Keratinocyte (primary cell): ENCODE results near the gene HOXB4. TPM values are rescaled to one million over a fixed set of nuclear protein-coding genes. Genes with fewer than 3 reads are reported as not detected.

Source experiments
- DNase-seq: peaks from one replicate; pipeline ENCODE4 v3.0.0-alpha.2; 2011; ENCODE audit warnings: low read depth, missing footprints, low spot score
- FAIRE-seq: peaks from 2 replicates; lab custom pipeline; 2011; peaks lifted over from hg19 to GRCh38; lab: Jason Lieb, UNC
- H2AFZ ChIP-seq: 2 replicates; pipeline ENCODE4 v1.6.0; 2012; ENCODE audit warnings: low read length, control low read depth, inconsistent platforms; ENCODE audit not compliant: control insufficient read depth
- H3K27ac ChIP-seq: 2 replicates; pipeline ENCODE4 v1.5.1; 2011; ENCODE audit warnings: low read length; ENCODE audit not compliant: control insufficient read depth, insufficient read depth
- H3K27me3 ChIP-seq: 3 replicates; pipeline ENCODE4 v1.6.0; 2011; ENCODE audit warnings: low read length; ENCODE audit not compliant: control insufficient read depth, insufficient read depth; ENCODE audit errors: extremely low read depth
- H3K36me3 ChIP-seq, 2 experiments: 2 replicates in 1 of 2; 3 replicates in 1 of 2; pipeline ENCODE4 v1.5.1; 2011; ENCODE audit warnings: low read length in 2 of 2, mild to moderate bottlenecking in 1 of 2; ENCODE audit not compliant: control insufficient read depth in 2 of 2, insufficient read depth in 2 of 2; ENCODE audit errors: extremely low read depth in 1 of 2
- H3K4me1 ChIP-seq: 3 replicates; pipeline ENCODE4 v1.5.1; 2011; ENCODE audit warnings: low read length; ENCODE audit not compliant: control insufficient read depth, insufficient read depth; ENCODE audit errors: extremely low read depth
- H3K4me2 ChIP-seq: 3 replicates; pipeline ENCODE4 v1.6.0; 2011; ENCODE audit warnings: low read depth, low read length; ENCODE audit not compliant: control insufficient read depth, insufficient read depth; ENCODE audit errors: extremely low read depth
- H3K4me3 ChIP-seq, 3 experiments: fragments of 200-600 bp in 1 of 3; sonication (generic) in 1 of 3; 2 replicates in 2 of 3; 3 replicates in 1 of 3; pipeline ENCODE4 v1.5.1; 2011 to 2016; ENCODE audit warnings: low read length in 3 of 3, mild to moderate bottlenecking in 3 of 3, control low read depth in 2 of 3, inconsistent platforms in 1 of 3, low read depth in 1 of 3, mixed read lengths in 1 of 3, mixed run types in 1 of 3, moderate library complexity in 1 of 3; ENCODE audit not compliant: control insufficient read depth in 2 of 3, insufficient read depth in 2 of 3; ENCODE audit errors: extremely low read depth in 1 of 3
- H3K79me2 ChIP-seq: 2 replicates; pipeline ENCODE4 v1.6.0; 2012; ENCODE audit warnings: low read length; ENCODE audit not compliant: control insufficient read depth, insufficient read depth
- H3K9ac ChIP-seq: 3 replicates; pipeline ENCODE4 v1.6.0; 2011; ENCODE audit warnings: low read length; ENCODE audit not compliant: control insufficient read depth, insufficient read depth; ENCODE audit errors: extremely low read depth
- H3K9me1 ChIP-seq: 3 replicates; pipeline ENCODE4 v1.6.0; 2011; ENCODE audit warnings: low read length; ENCODE audit not compliant: control insufficient read depth, insufficient read depth; ENCODE audit errors: extremely low read depth
- H3K9me3 ChIP-seq: 2 replicates; pipeline ENCODE4 v1.5.1; 2012; ENCODE audit warnings: low read depth, low read length; ENCODE audit not compliant: control insufficient read depth
- H4K20me1 ChIP-seq: 3 replicates; pipeline ENCODE4 v1.6.0; 2011; ENCODE audit warnings: low read length; ENCODE audit not compliant: control insufficient read depth, insufficient read depth; ENCODE audit errors: extremely low read depth
- EZH2 ChIP-seq: IDR thresholded peaks from one replicate; pipeline ENCODE4 v1.6.1; 2012; ENCODE audit warnings: inconsistent platforms, mild to moderate bottlenecking, low read length, moderate library complexity
- dilution Hi-C: fragments of 300-500 bp; cut with MboI; formaldehyde crosslinking; loops from one replicate; pipeline ENCODE4 v1.7.0; 2020; ENCODE audit warnings: low sequenced_read_pairs; ENCODE audit not compliant: extremely low pct_ligation_motif_present
- polyA plus RNA-seq, 5 experiments: library from polyadenylated mRNA; depleted of rRNA in 3 of 5; stranded (reverse) in 3 of 5; stranded (forward) in 1 of 5; unstranded in 1 of 5; fragments of >200 nt; gene quantifications; 1 replicate in 1 of 5; 2 replicates in 3 of 5; 3 replicates in 1 of 5; pipeline versions ENCODE4 v1.2.1 to v1.2.3, GENCODE V29; 2011 to 2012; ENCODE audit warnings: missing spikeins in 2 of 5, low read depth in 1 of 5, low replicate concordance in 1 of 5
- TF ChIP-seq, protein P1 (sequence below), 3 experiments: IDR thresholded peaks in 1 of 3; conservative IDR thresholded peaks in 1 of 3; optimal IDR thresholded peaks in 1 of 3; 2 replicates in 2 of 3; 3 replicates in 1 of 3; pipeline versions ENCODE3 to v1.5.1; 2011; ENCODE audit warnings: low read length in 3 of 3, mild to moderate bottlenecking in 3 of 3, moderate library complexity in 2 of 3, control low read depth in 1 of 3, inconsistent platforms in 1 of 3; ENCODE audit not compliant: insufficient read depth in 2 of 3; ENCODE audit errors: extremely low read depth in 1 of 3

HOXB4 gene
- polyA plus RNA-seq, 1 donor (not counting 4 experiments of a cell fraction or from before 2014, with no cell fraction given) = 0.59 TPM

DNA sequence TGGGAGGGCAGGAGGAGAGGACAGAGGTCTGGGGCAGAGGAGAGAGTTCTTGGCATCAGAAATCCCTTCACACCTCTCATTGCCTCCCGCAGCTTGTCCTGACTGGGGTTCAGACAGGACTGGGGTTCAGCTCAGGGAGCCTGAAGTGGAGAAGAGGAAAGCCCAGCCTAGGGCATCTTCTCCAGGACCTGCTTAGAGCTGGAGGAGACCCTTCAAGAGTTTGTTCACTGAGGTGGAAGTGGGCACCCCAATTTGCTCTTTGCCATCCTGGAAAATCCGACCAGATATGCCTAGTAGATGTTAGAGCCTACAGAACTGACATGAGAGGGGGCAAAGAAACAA lies 9.9 kb upstream of the HOXB4 start:
- H3K79me2 ChIP-seq = no peaks in the 10 kb centered on the region

DNA sequence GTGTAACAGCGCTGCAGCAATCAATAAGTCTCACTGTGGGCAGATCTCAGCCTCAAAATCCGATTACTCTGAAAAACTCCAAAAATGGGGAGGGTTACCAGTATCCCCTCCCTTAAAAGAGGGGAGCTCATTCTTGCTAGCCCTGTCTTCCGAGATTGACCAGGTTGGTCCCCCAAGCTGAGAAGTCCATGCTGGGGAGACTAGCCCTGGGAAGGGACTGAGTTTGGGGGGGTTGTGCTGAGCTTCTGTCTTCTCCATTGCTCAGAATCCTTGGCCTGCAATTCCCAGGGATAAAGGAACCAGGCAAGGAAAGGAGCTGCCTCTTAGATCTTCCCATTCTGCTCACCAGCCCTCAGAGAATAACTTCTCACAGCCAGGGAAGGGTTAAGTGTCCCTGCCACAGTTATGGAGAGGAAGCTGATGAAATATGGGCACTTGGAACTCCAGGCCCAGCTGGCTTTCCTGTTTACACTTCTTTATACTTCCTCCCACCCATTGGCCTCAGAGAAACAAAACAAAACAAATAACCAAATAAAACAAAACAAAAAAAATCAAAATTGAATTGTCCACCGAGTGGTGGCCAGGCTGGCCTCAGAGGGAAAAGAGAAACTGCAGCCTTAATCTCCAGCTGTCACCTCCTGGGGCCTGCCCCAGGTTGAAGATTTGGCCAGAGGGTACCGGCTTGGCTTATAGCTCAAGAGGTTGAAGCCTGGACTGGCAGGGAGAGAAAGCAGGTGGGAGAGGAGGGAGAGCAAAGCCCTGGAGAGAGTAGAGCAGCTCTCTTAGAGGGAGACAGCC lies 9.3 kb upstream of the HOXB4 start:
- H3K9ac ChIP-seq = no peak overlapping the region
- no peak overlapping the region for H3K27ac ChIP-seq
- no peak for FAIRE-seq

More for the DNA sequence above, 9.9 kb upstream of the HOXB4 start:
- Histone ChIP-seq H3K4me3 (no peak overlapping the region), H3K4me1 (peaks cover 12% of the 10 kb centered on the region), H3K4me2 (no peak overlapping the region), H3K36me3 (no peaks in the 10 kb centered on the region), H2AFZ (no peak overlapping the region), H3K9ac (no peak overlapping the region), H3K27me3 (peaks cover 59% of the 10 kb centered on the region), H3K9me3 (no peaks in the 10 kb centered on the region), H3K9me1 (no peaks in the 10 kb centered on the region), H3K27ac (no peak overlapping the region), H4K20me1 (no peaks in the 10 kb centered on the region)
- no peak for DNase-seq
- FAIRE-seq = no peak
- TF ChIP-seq, protein P1, sequence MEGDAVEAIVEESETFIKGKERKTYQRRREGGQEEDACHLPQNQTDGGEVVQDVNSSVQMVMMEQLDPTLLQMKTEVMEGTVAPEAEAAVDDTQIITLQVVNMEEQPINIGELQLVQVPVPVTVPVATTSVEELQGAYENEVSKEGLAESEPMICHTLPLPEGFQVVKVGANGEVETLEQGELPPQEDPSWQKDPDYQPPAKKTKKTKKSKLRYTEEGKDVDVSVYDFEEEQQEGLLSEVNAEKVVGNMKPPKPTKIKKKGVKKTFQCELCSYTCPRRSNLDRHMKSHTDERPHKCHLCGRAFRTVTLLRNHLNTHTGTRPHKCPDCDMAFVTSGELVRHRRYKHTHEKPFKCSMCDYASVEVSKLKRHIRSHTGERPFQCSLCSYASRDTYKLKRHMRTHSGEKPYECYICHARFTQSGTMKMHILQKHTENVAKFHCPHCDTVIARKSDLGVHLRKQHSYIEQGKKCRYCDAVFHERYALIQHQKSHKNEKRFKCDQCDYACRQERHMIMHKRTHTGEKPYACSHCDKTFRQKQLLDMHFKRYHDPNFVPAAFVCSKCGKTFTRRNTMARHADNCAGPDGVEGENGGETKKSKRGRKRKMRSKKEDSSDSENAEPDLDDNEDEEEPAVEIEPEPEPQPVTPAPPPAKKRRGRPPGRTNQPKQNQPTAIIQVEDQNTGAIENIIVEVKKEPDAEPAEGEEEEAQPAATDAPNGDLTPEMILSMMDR (optimal IDR thresholded peaks at IDR 0.05 in 1 of 3, IDR thresholded peaks at IDR 0.05 in 1 of 3, conservative IDR thresholded peaks at IDR 0.05 in 1 of 3; ENCODE audit: extremely low read depth in 1 of 3, insufficient read depth in 2 of 3, low read length in 3 of 3) = no peak
- no peak for TF ChIP-seq EZH2
- dilution Hi-C loops = no loop called here

More for the DNA sequence above, 9.3 kb upstream of the HOXB4 start:
- Histone ChIP-seq H3K9me3 (no peaks in the 10 kb centered on the region), H4K20me1 (no peaks in the 10 kb centered on the region), H3K9me1 (no peaks in the 10 kb centered on the region), H3K36me3 (no peaks in the 10 kb centered on the region), H3K27me3 (peaks cover 59% of the 10 kb centered on the region), H3K4me3 (no peak overlapping the region), H3K79me2 (no peaks in the 10 kb centered on the region), H3K4me2 (no peak overlapping the region), H3K4me1 (peaks cover 9% of the 10 kb centered on the region), H2AFZ (no peak overlapping the region)
- no peak for DNase-seq
- dilution Hi-C loops = no loop called here
- no peak for TF ChIP-seq EZH2
- TF ChIP-seq, protein P1 (optimal IDR thresholded peaks at IDR 0.05 in 1 of 3, IDR thresholded peaks at IDR 0.05 in 1 of 3, conservative IDR thresholded peaks at IDR 0.05 in 1 of 3; ENCODE audit: extremely low read depth in 1 of 3, insufficient read depth in 2 of 3, low read length in 3 of 3) = no peak
